ENCODE results near the gene NTNG1. TPM values are rescaled to one million over a fixed set of nuclear protein-coding genes. Genes with fewer than 3 reads are reported as not detected.

The NTNG1 gene
- total RNA-seq, 2 experiments from 2014 or later, result 0.30 TPM; not detected in 1

DNA sequence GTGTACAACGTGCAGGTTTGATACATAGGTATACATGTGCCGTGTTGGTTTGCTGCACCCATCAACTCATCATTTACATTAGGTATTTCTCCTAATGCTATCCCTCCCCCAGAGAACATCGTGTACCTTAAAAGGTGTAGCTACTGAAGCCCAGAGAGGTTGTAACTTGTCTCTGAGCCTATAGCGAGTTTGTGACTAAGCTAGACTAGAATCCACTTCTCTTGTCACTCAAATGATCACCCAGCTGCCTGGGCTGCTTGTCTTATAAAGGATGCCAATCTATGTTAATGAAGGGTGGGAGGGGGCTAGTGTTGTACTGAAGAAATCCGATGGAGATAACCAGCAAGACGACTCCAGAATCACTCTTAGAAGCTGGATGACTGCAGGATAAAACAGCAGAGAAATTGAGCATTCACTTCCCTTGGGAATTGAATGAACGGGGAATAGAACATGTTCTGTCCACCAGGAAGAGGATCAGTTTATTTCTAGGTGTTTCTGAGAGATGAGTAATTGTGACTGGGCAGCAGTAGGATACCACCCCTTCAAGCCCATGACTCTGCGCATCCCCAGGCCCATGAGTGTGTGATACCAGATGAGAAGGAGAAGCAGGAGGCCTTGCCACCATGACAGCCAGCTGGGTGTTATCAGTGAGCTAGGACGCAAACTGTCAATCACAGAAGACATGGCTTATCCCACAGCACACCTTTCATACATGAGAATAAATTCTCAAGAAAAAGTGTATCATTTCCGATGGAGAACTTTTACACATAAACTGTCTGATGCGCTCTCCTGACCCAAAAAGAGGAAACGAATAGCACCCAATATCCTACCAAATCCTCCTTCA, 390.4 kb downstream of the NTNG1 start:
- ATAC-seq (ENCODE audit: low read depth) (no peak), DNase-seq (no peak)
- no peak overlapping the region for H3K27ac Mint-ChIP-seq
- no peaks in the 10 kb centered on the region for H3K36me3 Mint-ChIP-seq
- no peaks in the 10 kb centered on the region for H3K27me3 Mint-ChIP-seq
- no peaks in the 10 kb centered on the region for H3K9me3 Mint-ChIP-seq
- POLR2A ChIA-PET, result no interaction called here
- H3K4me3 Mint-ChIP-seq, result no peak overlapping the region
- no peaks in the 10 kb centered on the region for H3K4me1 Mint-ChIP-seq

DNA sequence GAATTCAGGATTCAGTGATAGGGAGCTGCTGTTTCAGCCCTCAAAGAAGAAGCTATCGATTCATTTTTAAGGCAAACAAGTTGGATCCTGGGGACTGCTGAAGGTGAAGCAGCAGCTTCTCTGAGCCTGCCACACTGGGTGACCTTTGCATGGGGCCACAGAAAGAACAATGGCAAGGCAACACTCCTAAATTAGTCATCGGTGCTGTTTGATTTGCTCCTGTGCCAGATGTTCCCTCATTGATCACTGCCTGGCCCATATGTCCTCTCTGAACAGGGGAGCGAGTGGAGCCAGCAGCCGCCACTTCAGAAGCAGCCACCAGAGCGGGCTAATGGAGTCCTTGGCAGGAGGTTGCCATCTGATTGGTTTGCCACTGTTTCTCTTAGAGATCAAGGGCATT, 391.5 kb downstream of the NTNG1 start:
- no peak overlapping the region for H3K27ac Mint-ChIP-seq
- no peak for DNase-seq
- POLR2A ChIA-PET, result no interaction called here
- ATAC-seq (ENCODE audit: low read depth), result no peak
- H3K36me3 Mint-ChIP-seq, result no peaks in the 10 kb centered on the region
- no peak overlapping the region for H3K4me3 Mint-ChIP-seq
- H3K9me3 Mint-ChIP-seq, result no peaks in the 10 kb centered on the region
- no peaks in the 10 kb centered on the region for H3K27me3 Mint-ChIP-seq
- H3K4me1 Mint-ChIP-seq, result no peaks in the 10 kb centered on the region

Other genes starting within 250 kb of the NTNG1 start
- 10 to 100 TPM; 16.7 to 18.4 TPM for gene PRMT6, start 84.4 kb upstream of the NTNG1 start, total RNA-seq